NCI-H2227 treated with DMSO at 0.1 percent for 48 hours (cell line): ENCODE measurements around the gene HPGDS.

Experiments
- DNase-seq: peaks from one replicate; lab custom pipeline; 2025; lab: John Stamatoyannopoulos, UW

The HPGDS gene

DNA sequence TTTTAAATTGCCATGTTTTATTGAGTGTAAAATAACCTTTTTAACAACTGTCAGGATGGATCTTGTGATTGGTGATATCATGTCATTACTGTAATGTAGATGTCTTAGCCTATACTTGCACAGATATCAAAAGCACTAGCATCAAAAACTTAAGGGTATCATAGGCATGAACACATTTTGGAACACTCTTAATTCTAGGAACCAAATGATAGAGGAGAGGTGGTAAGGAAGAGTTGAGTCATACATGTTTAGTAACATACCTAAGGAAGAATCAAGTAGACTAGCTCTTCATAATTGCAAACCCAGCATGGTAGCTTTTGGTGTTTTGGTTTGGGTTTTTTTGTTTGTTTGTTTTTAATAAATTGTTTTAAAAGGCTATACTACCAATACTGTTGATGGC, 91.5 kb downstream of the HPGDS start:
- no peak for DNase-seq
